K562 (cell line): ENCODE measurements around the gene PODNL1. TPM values are rescaled to one million over a fixed set of nuclear protein-coding genes. Genes with fewer than 3 reads are reported as not detected.

ENCODE experiments used
- CBFA2T2 ChIP-seq: fragments of 450-650 bp; conservative IDR thresholded peaks from 2 replicates; pipeline ENCODE4 v1.6.1; 2017; ENCODE audit warnings: mild to moderate bottlenecking
- CHCHD3 ChIP-seq: fragments of 250-450 bp; sonication (Bioruptor Pico); IDR thresholded peaks from 2 replicates; pipeline ENCODE4 v2.1.2; 2022; ENCODE audit warnings: mild to moderate bottlenecking
- CREB1 ChIP-seq, 2 experiments: sonication (generic) in 1 of 2; formaldehyde crosslinking in 1 of 2; IDR thresholded peaks; 2 replicates each; pipeline versions ENCODE4 v1.6.1 to v1.8.0; 2012 to 2022; ENCODE audit warnings: inconsistent platforms in 1 of 2, mild to moderate bottlenecking in 1 of 2, missing genetic modification reagents in 1 of 2, moderate library complexity in 1 of 2
- CREB3L1 ChIP-seq: fragments of 450-650 bp; IDR thresholded peaks from 2 replicates; pipeline ENCODE4 v1.6.1; 2014; ENCODE audit warnings: low read depth, mild to moderate bottlenecking, moderate library complexity, borderline replicate concordance
- CREM ChIP-seq: IDR thresholded peaks from 2 replicates; pipeline ENCODE4 v1.6.1; 2014; ENCODE audit warnings: antibody characterized with exemption, low read depth
- ESRRA ChIP-seq: fragments of 450-650 bp; IDR thresholded peaks from 2 replicates; pipeline ENCODE4 v1.6.1; 2014; ENCODE audit warnings: low read depth, mild to moderate bottlenecking, moderate library complexity, borderline replicate concordance
- GABPB1 ChIP-seq: sonication (generic); formaldehyde crosslinking; IDR thresholded peaks from 2 replicates; pipeline ENCODE4 v1.8.0; 2022; ENCODE audit warnings: mild to moderate bottlenecking, missing genetic modification reagents
- KAT2B ChIP-seq: IDR thresholded peaks from one replicate; pipeline ENCODE4 v1.6.1; 2012; ENCODE audit warnings: low read depth, mild to moderate bottlenecking, control low read depth, inconsistent platforms, low read length, moderate library complexity
- MCM2 ChIP-seq: fragments of 450-650 bp; IDR thresholded peaks from 2 replicates; pipeline ENCODE4 v1.6.1; 2017; ENCODE audit warnings: low read depth, mild to moderate bottlenecking
- MYBL2 ChIP-seq, 2 experiments: fragments of 450-650 bp in 1 of 2; sonication (generic) in 1 of 2; formaldehyde crosslinking in 1 of 2; IDR thresholded peaks; 2 replicates each; pipeline versions ENCODE4 v1.6.1 to v1.8.1; 2017 to 2022; ENCODE audit warnings: borderline replicate concordance in 1 of 2, inconsistent platforms in 1 of 2, low read depth in 1 of 2, mild to moderate bottlenecking in 1 of 2, missing genetic modification reagents in 1 of 2, moderate library complexity in 1 of 2
- POLR2G ChIP-seq: fragments of 200-400 bp; formaldehyde crosslinking; IDR thresholded peaks from 2 replicates; pipeline ENCODE4 v1.6.1; 2017; ENCODE audit warnings: low read depth, mild to moderate bottlenecking, antibody characterized with exemption, low read length, moderate library complexity
- RBFOX2 ChIP-seq: fragments of 200-400 bp; formaldehyde crosslinking; IDR thresholded peaks from 2 replicates; pipeline ENCODE4 v1.6.1; 2017; ENCODE audit warnings: low read depth, mild to moderate bottlenecking, low read length, moderate library complexity
- RBM25 ChIP-seq: fragments of 200-400 bp; formaldehyde crosslinking; IDR thresholded peaks from 2 replicates; pipeline ENCODE4 v1.6.1; 2018; ENCODE audit warnings: low read length, low read depth, moderate library complexity; ENCODE audit not compliant: severe bottlenecking
- TAF7 ChIP-seq: fragments of 450-650 bp; IDR thresholded peaks from 2 replicates; pipeline ENCODE4 v1.6.1; 2016; ENCODE audit warnings: missing genetic modification characterization, missing compliant biosample characterization
- THRA ChIP-seq: fragments of 450-650 bp; IDR thresholded peaks from 2 replicates; pipeline ENCODE4 v1.6.1; 2017; ENCODE audit warnings: mild to moderate bottlenecking, moderate library complexity
- USF1 ChIP-seq: sonication (generic); formaldehyde crosslinking; IDR thresholded peaks from 2 replicates; pipeline ENCODE4 v1.9.0; 2022; ENCODE audit warnings: mild to moderate bottlenecking, missing genetic modification reagents
- USF2 ChIP-seq: sonication (generic); formaldehyde crosslinking; IDR thresholded peaks from 2 replicates; pipeline ENCODE4 v1.5.0; 2020; ENCODE audit warnings: missing genetic modification reagents
- VEZF1 ChIP-seq: fragments of 200-800 bp; sonication (Bioruptor generic); IDR thresholded peaks from 2 replicates; pipeline ENCODE4 v1.6.1; 2017; ENCODE audit warnings: missing genetic modification characterization, missing compliant biosample characterization
- ZNF146 ChIP-seq: IDR thresholded peaks from one replicate; pipeline ENCODE4 v1.6.1; 2018; ENCODE audit warnings: missing compliant biosample characterization; ENCODE audit not compliant: unreplicated experiment
- polyA plus RNA-seq, 8 experiments: library from polyadenylated mRNA; depleted of rRNA in 4 of 8; stranded (reverse) in 5 of 8; unstranded in 3 of 8; fragments of >200 nt; fragmentation: Nextera tagmentation in 2 of 8; fragmentation: Illumina TruSeq in 1 of 8; extraction: Ambion mirVana in 2 of 8; extraction: Trizol in 1 of 8; gene quantifications; 2 replicates each; pipeline versions ENCODE4 v1.2.1 to v1.2.3, GENCODE V29; 2011 to 2014; ENCODE audit warnings: inconsistent platforms in 1 of 8, missing spikeins in 1 of 8
- total RNA-seq, 7 experiments: library from RNA; depleted of rRNA in 6 of 7; stranded (reverse); fragments of >200 nt in 6 of 7; fragmentation: Illumina TruSeq in 2 of 7; extraction: Trizol in 2 of 7; gene quantifications; 2 replicates each; pipeline versions ENCODE4 v1.2.1 to v1.2.3, GENCODE V29; 2011 to 2021; ENCODE audit warnings: low replicate concordance in 1 of 7

PODNL1 gene
- total and polyA plus RNA-seq, 9 of the 15 experiments (the other 6 are each of a cell fraction or from before 2014, with no cell fraction given) = 0.18 to 0.47 (median 0.23) TPM; not detected in 3

GRCh38 chr19:13952154-13952930, 14.1 kb upstream of the PODNL1 start, which contains the start of gene DCAF15 (continued):
- TF ChIP-seq THRA (no peak), CREB3L1 (peak; percentile 51; the same call in 1 of the 2 replicates), POLR2G (peak; percentile 87), ZNF146 (no peak), KAT2B (no peak), CREM (peak; percentile 88), MCM2 (no peak), GABPB1 (CRISPR knock-in tag) (peak; percentile 88; the same call in 1 of the 2 replicates), CHCHD3 (CRISPR knock-in tag) (no peak), RBFOX2 (peak; percentile 82), VEZF1 (peak; percentile 97), CBFA2T2 (no peak), USF1 (CRISPR knock-in tag) (peak; percentile 58; the same call in 1 of the 2 replicates), TAF7 (tag) (peak; percentile 95), ESRRA (peak; percentile 30; the same call in 1 of the 2 replicates), CREB1 (IDR thresholded peaks at IDR 0.05) (peak; percentile 55; the same call in 1 of the 2 replicates), CREB1 (CRISPR knock-in tag; IDR thresholded peaks at IDR 0.05) (peak; percentile 92), RBM25 (peak; percentile 99), USF2 (CRISPR knock-in tag) (no peak), MYBL2 (IDR thresholded peaks at IDR 0.05; ENCODE audit: low read depth) (peak; percentile 70; the same call in 1 of the 2 replicates), MYBL2 (CRISPR knock-in tag; IDR thresholded peaks at IDR 0.05; ENCODE audit: borderline replicate concordance) (no peak)
